Loucy (cell line): ENCODE data around the gene RNF44.

Experiments
- H2AFZ ChIP-seq: fragments of 200-600 bp; sonication (generic); 2 replicates; pipeline ENCODE4 v1.6.0; 2016; ENCODE audit warnings: antibody characterized with exemption, mild to moderate bottlenecking, low read length, moderate library complexity
- H3F3A ChIP-seq: fragments of 200-600 bp; 2 replicates; pipeline ENCODE4 v1.6.0; 2016; ENCODE audit warnings: antibody characterized with exemption, low read depth, mild to moderate bottlenecking
- H3K27me3 ChIP-seq: fragments of 200-600 bp; sonication (generic); 2 replicates; pipeline ENCODE4 v1.6.1; 2014; ENCODE audit warnings: low read length, mild to moderate bottlenecking; ENCODE audit not compliant: insufficient read depth, poor library complexity, severe bottlenecking
- H3K36me3 ChIP-seq: fragments of 200-600 bp; sonication (generic); 2 replicates; pipeline ENCODE4 v1.6.1; 2016; ENCODE audit warnings: low read length; ENCODE audit not compliant: insufficient read depth
- H3K4me1 ChIP-seq: fragments of 200-600 bp; sonication (generic); 2 replicates; pipeline ENCODE4 v1.5.1; 2014; ENCODE audit warnings: low read length, mild to moderate bottlenecking; ENCODE audit not compliant: insufficient read depth, poor library complexity, severe bottlenecking
- H3K4me2 ChIP-seq: fragments of 200-600 bp; sonication (generic); 2 replicates; pipeline ENCODE4 v1.6.0; 2014; ENCODE audit warnings: antibody characterized with exemption, low read length, low read depth, mild to moderate bottlenecking; ENCODE audit not compliant: poor library complexity, severe bottlenecking
- H3K4me3 ChIP-seq: fragments of 200-600 bp; sonication (generic); 2 replicates; pipeline ENCODE4 v1.5.1; 2014; ENCODE audit warnings: low read length, mild to moderate bottlenecking, mixed read lengths; ENCODE audit not compliant: poor library complexity, severe bottlenecking
- H3K79me2 ChIP-seq: fragments of 200-600 bp; sonication (generic); 2 replicates; pipeline ENCODE4 v1.6.1; 2014; ENCODE audit warnings: low read length; ENCODE audit not compliant: insufficient read depth
- H3K9ac ChIP-seq: fragments of 200-600 bp; sonication (generic); 2 replicates; pipeline ENCODE4 v1.6.0; 2014; ENCODE audit warnings: mild to moderate bottlenecking, low read depth, low read length, moderate library complexity; ENCODE audit not compliant: poor library complexity, severe bottlenecking
- H3K9me2 ChIP-seq: fragments of 200-600 bp; sonication (generic); replicated peaks from 2 replicates; pipeline ENCODE4 v1.6.1; 2016; ENCODE audit warnings: low read depth, low read length, mixed read lengths
- H3K9me3 ChIP-seq: fragments of 200-600 bp; sonication (generic); 2 replicates; pipeline ENCODE4 v1.6.1; 2014; ENCODE audit warnings: mild to moderate bottlenecking, antibody characterized with exemption, low read length, low read depth; ENCODE audit not compliant: insufficient read depth
- H4K20me1 ChIP-seq: fragments of 200-600 bp; sonication (generic); 2 replicates; pipeline ENCODE4 v1.6.0; 2014; ENCODE audit warnings: antibody characterized with exemption, low read length, mild to moderate bottlenecking; ENCODE audit not compliant: insufficient read depth, poor library complexity, severe bottlenecking
- EZH2phosphoT487 ChIP-seq: fragments of 200-600 bp; IDR thresholded peaks from 2 replicates; pipeline ENCODE4 v1.6.1; 2018; ENCODE audit warnings: antibody characterized with exemption, mild to moderate bottlenecking, moderate library complexity, borderline replicate concordance
- TF ChIP-seq, protein P1 (sequence below): fragments of 200-600 bp; sonication (generic); conservative IDR thresholded peaks from 2 replicates; pipeline ENCODE4 v1.5.1; 2014; ENCODE audit warnings: mild to moderate bottlenecking, antibody characterized with exemption, low read length

Gene RNF44

DNA sequence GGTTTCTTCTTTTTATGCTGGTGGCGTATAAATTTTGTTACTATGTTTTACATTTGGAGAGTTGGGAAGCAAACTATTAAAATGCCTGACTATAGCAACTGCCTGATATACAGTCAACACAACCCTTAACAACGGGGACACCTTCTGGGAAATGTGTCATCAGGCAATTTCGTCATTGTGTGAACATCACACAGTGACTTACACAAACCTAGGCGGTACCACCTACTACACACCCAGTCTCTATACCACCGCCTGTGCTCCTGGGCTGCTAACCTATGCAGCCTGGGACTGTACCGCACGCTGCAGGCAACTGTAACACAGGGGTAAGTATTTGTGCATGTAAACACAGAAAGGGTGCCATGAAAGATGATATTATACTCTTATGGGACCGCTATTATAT lies 10.6 kb upstream of the RNF44 start:
- H3K4me1 ChIP-seq, result no peaks in the 10 kb centered on the region
- H3F3A ChIP-seq, result no peaks in the 10 kb centered on the region
- H3K79me2 ChIP-seq, result peaks cover 20% of the 10 kb centered on the region; the same call in 1 of the 2 replicates
- no peak for TF ChIP-seq EZH2phosphoT487
- TF ChIP-seq, protein P1, sequence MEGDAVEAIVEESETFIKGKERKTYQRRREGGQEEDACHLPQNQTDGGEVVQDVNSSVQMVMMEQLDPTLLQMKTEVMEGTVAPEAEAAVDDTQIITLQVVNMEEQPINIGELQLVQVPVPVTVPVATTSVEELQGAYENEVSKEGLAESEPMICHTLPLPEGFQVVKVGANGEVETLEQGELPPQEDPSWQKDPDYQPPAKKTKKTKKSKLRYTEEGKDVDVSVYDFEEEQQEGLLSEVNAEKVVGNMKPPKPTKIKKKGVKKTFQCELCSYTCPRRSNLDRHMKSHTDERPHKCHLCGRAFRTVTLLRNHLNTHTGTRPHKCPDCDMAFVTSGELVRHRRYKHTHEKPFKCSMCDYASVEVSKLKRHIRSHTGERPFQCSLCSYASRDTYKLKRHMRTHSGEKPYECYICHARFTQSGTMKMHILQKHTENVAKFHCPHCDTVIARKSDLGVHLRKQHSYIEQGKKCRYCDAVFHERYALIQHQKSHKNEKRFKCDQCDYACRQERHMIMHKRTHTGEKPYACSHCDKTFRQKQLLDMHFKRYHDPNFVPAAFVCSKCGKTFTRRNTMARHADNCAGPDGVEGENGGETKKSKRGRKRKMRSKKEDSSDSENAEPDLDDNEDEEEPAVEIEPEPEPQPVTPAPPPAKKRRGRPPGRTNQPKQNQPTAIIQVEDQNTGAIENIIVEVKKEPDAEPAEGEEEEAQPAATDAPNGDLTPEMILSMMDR, result no peak
- no peaks in the 10 kb centered on the region for H3K9me3 ChIP-seq
- no peaks in the 10 kb centered on the region for H3K9me2 ChIP-seq
- H3K9ac ChIP-seq, result no peak overlapping the region
- H3K36me3 ChIP-seq, result no peaks in the 10 kb centered on the region
- H3K27me3 ChIP-seq, result no peaks in the 10 kb centered on the region
- H3K4me2 ChIP-seq, result no peak overlapping the region
- H4K20me1 ChIP-seq, result no peaks in the 10 kb centered on the region
- H3K4me3 ChIP-seq, result no peak overlapping the region
- no peak overlapping the region for H2AFZ ChIP-seq

DNA sequence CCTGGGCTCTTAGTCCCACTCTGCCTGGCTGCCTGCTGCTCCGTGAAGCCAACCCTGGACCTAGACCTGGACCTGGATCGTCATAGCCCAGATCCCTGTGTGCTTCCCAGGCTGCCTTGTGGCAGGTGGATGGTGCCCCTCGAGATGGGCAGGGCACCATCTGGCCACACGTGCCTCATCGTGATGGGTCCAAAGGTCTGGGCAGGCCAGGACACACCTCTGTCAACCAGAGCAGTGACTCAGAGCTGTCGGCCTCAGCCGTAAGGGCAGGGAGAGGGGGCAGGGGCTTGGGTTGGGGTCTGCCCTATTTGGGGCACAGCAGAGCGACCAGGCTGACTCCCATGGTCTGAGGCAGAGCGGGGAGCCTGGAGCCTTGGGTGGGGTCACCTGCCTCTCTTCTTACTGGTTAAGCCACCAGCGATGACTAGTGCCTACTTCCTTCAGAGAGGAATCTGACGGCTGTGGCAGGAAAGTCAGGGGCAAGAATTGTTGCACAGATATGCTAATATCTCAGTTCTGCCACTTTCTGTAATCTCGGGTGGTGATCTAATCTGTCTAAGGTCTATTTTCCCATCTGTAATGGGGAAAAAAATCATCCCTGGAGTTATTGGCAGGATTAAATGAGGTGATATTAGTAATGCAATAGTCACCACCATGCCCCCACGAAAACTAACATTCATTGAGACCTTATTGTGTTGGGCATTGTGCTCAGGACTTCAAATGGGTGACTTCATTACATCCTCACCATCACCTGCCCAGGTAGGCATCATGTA lies 8.7 kb upstream of the RNF44 start:
- H3K9ac ChIP-seq, result no peak overlapping the region
- no peak overlapping the region for H3K4me3 ChIP-seq
- no peaks in the 10 kb centered on the region for H3F3A ChIP-seq
- no peaks in the 10 kb centered on the region for H3K9me2 ChIP-seq
- TF ChIP-seq, protein P1, result no peak
- no peak for TF ChIP-seq EZH2phosphoT487
- peaks cover 8% of the 10 kb centered on the region for H3K4me1 ChIP-seq
- H4K20me1 ChIP-seq, result no peaks in the 10 kb centered on the region
- no peak overlapping the region for H2AFZ ChIP-seq
- H3K9me3 ChIP-seq, result no peaks in the 10 kb centered on the region
- no peak overlapping the region for H3K4me2 ChIP-seq
- no peaks in the 10 kb centered on the region for H3K27me3 ChIP-seq
- no peaks in the 10 kb centered on the region for H3K36me3 ChIP-seq
- H3K79me2 ChIP-seq, result peaks cover 20% of the 10 kb centered on the region; the same call in 1 of the 2 replicates

DNA sequence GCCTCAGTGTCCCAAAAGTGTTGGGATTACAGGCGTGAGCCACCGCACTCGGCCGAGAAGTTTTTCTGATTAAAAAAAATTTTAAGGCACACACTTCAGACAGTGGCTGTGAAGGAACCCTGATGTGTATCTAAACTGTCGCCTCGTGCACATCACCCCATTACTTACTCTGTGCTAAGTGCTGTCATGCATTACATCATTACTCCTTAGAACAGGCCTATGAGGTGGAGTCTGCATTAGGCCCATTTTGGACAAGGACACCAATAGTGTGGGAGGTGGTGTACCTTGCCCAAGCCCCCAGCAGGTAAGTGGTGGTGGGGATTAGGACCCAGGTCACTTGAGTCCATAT lies 8.2 kb upstream of the RNF44 start:
- peaks cover 12% of the 10 kb centered on the region for H3K4me1 ChIP-seq
- no peak overlapping the region for H3K9ac ChIP-seq
- H4K20me1 ChIP-seq, result no peaks in the 10 kb centered on the region
- H3F3A ChIP-seq, result no peaks in the 10 kb centered on the region
- peaks cover 20% of the 10 kb centered on the region; the same call in 1 of the 2 replicates for H3K79me2 ChIP-seq
- H3K9me3 ChIP-seq, result no peaks in the 10 kb centered on the region
- H3K36me3 ChIP-seq, result no peaks in the 10 kb centered on the region
- no peak overlapping the region for H3K4me3 ChIP-seq
- H2AFZ ChIP-seq, result no peak overlapping the region
- no peak overlapping the region for H3K4me2 ChIP-seq
- TF ChIP-seq EZH2phosphoT487, result no peak
- TF ChIP-seq, protein P1, result no peak
- no peaks in the 10 kb centered on the region for H3K27me3 ChIP-seq
- H3K9me2 ChIP-seq, result no peaks in the 10 kb centered on the region
